A673 (cell line): ENCODE results near the gene PMP22.

ENCODE experiments used
- CTCF ChIP-seq: fragments of 300-800, 200-600 bp; sonication (generic); conservative IDR thresholded peaks from 2 replicates; pipeline ENCODE4 v1.5.1; 2017; ENCODE audit warnings: low read depth, mild to moderate bottlenecking, antibody characterized with exemption, low read length, moderate library complexity, mixed read lengths
- EZH2 ChIP-seq: fragments of 200-600 bp; sonication (generic); IDR thresholded peaks from 2 replicates; pipeline ENCODE4 v1.6.1; 2017; ENCODE audit warnings: borderline replicate concordance, low read depth, mild to moderate bottlenecking, mixed read lengths, antibody characterized with exemption, low read length; ENCODE audit not compliant: poor library complexity, severe bottlenecking

- no peak for TF ChIP-seq CTCF
- no peak for TF ChIP-seq EZH2
Measured at GRCh38 chr17:15264542-15264941, 584 bp downstream of the PMP22 start.
